Astrocyte of the spinal cord (primary cell): ENCODE data around the gene COMMD7.

ENCODE experiments used
- DNase-seq: peaks from one replicate; pipeline ENCODE4 v3.0.0; 2011; ENCODE audit warnings: low read depth, low spot score
- H3K4me3 ChIP-seq: 2 replicates; pipeline ENCODE4 v1.5.1; 2011; ENCODE audit warnings: low read depth, mild to moderate bottlenecking, low read length, moderate library complexity
- CTCF ChIP-seq: IDR thresholded peaks from 2 replicates; pipeline ENCODE4 v1.5.1; 2012; ENCODE audit warnings: low read depth, mild to moderate bottlenecking, low read length, inconsistent platforms
- in situ Hi-C: cut with HindIII; loops from 2 replicates; pipeline ENCODE4 v1.10.0; 2017; ENCODE audit warnings: low sequenced_read_pairs

COMMD7 gene

GRCh38 chr20:32786059-32786760 is 42.9 kb upstream of the COMMD7 start:
- no peak for DNase-seq
- in situ Hi-C loops = no loop called here
- H3K4me3 ChIP-seq = no peak overlapping the region
- no peak for TF ChIP-seq CTCF

GRCh38 chr20:32784369-32785080 is 41.3 kb upstream of the COMMD7 start:
- in situ Hi-C loops = no loop called here
- no peak for DNase-seq
- no peak overlapping the region for H3K4me3 ChIP-seq
- no peak for TF ChIP-seq CTCF

- TF ChIP-seq CTCF = no peak
- no peak for DNase-seq
- H3K4me3 ChIP-seq = no peak overlapping the region
- in situ Hi-C loops = no loop called here
Observed at GRCh38 chr20:32780749-32781655, 37.7 kb upstream of the COMMD7 start.

GRCh38 chr20:32780278-32780677 is 37.0 kb upstream of the COMMD7 start:
- no peak for TF ChIP-seq CTCF
- in situ Hi-C loops = no loop called here
- H3K4me3 ChIP-seq = no peak overlapping the region
- DNase-seq = no peak

GRCh38 chr20:32779500-32780211 is 36.4 kb upstream of the COMMD7 start:
- no peak for DNase-seq
- in situ Hi-C loops = no loop called here
- no peak overlapping the region for H3K4me3 ChIP-seq
- TF ChIP-seq CTCF = no peak
